Body of pancreas (tissue), 4 donors: ENCODE results near the gene WDR86.

Experiments
- CTCF ChIP-seq, 7 experiments: fragments of 450-650 bp in 4 of 7; fragments of 200-600 bp in 3 of 7; sonication (generic) in 3 of 7; IDR thresholded peaks; one replicate each; pipeline ENCODE4 v1.5.1; 2016 to 2019; ENCODE audit warnings: antibody characterized with exemption in 7 of 7
- POLR2A ChIP-seq, 3 donors: fragments of 450-650 bp; IDR thresholded peaks; one replicate each; pipeline ENCODE4 v1.6.1; 2016; ENCODE audit warnings: antibody characterized with exemption in 3 of 3, mild to moderate bottlenecking in 2 of 3

GRCh38 chr7:151406051-151406875 is 3.6 kb downstream of the WDR86 start:
- TF ChIP-seq CTCF (IDR thresholded peaks at IDR 0.05) (no peak), POLR2A (IDR thresholded peaks at IDR 0.05) (no peak)
